Right atrium auricular region (tissue), 2 donors: Measurements from ENCODE around the gene ADAMTS16. TPM values are rescaled to one million over a fixed set of nuclear protein-coding genes. Genes with fewer than 3 reads are reported as not detected.

ENCODE experiments used
- DNase-seq: peaks from one replicate; pipeline ENCODE4 v3.0.0-alpha.2; 2019; ENCODE audit warnings: low spot score
- H3K27ac ChIP-seq, 2 donors: fragments of 200-600 bp; sonication (generic); 1 replicate in 1 of 2; 2 replicates in 1 of 2; pipeline ENCODE4 v1.5.1; 2016 to 2019
- H3K27me3 ChIP-seq, 2 donors: fragments of 200-600 bp; sonication (generic); one replicate each; pipeline versions ENCODE4 v1.5.1 to v1.6.0; 2017 to 2019
- H3K36me3 ChIP-seq: fragments of 200-600 bp; sonication (generic); one replicate; pipeline ENCODE4 v1.5.1; 2016
- H3K4me1 ChIP-seq, 2 donors: fragments of 200-600 bp; sonication (generic); one replicate each; pipeline versions ENCODE4 v1.5.1 to v1.6.0; 2017 to 2019
- H3K4me3 ChIP-seq, 2 donors: fragments of 200-600 bp; sonication (generic); 1 replicate in 1 of 2; 2 replicates in 1 of 2; pipeline ENCODE4 v1.5.1; 2017 to 2019; ENCODE audit warnings: mild to moderate bottlenecking in 1 of 2, moderate library complexity in 1 of 2
- H3K9me3 ChIP-seq, 2 donors: fragments of 200-600 bp; sonication (generic); one replicate each; pipeline ENCODE4 v1.5.1; 2019
- CTCF ChIP-seq, 2 donors: fragments of 200-600 bp; sonication (generic); IDR thresholded peaks; one replicate each; pipeline ENCODE4 v1.5.1; 2019; ENCODE audit warnings: antibody characterized with exemption in 2 of 2
- total RNA-seq, 2 donors: library from RNA; depleted of rRNA; stranded (reverse); fragments of >200 nt; gene quantifications; one replicate each; pipeline ENCODE4 v1.1.0, GENCODE V29; 2016

Gene ADAMTS16
- total RNA-seq, 2 donors from 2014 or later, result not detected

DNA sequence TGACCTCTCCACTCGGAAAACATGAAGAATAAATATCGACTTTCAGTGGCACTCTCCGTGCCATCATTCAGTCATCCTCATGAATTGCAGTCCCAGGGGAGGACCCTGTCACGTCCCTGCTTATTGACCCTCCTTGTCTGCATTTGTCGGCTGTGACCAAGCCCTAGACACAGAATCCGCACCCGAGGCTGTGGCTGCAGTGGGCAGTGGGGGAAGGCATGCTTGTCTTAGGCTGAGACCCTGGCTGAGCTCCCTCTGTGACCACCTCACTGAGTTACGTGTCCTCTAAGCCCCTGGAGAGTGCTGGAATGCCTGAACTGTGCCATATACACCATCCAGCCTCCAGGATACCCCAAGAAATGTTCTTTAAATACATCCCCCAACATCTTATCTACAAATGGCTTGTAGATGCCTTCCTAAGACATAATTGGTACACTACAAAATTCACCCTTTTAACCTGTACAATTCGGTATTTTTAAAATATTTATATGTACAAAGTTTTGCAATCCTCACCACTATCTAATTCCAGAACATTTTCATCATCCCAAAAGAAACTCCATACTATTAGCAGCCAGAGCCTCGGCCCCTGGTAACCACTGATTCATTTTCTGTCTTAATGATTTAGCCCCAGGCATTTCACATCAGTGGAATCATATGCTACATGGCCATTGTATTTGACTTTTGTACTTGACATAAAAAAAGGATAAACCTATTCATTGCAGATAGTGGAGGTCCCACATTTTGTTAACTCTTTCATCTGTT, 201.6 kb downstream of the ADAMTS16 start:
- H3K36me3 ChIP-seq, result no peaks in the 10 kb centered on the region
- no peaks in the 10 kb centered on the region for H3K27me3 ChIP-seq
- no peak for DNase-seq
- no peak for TF ChIP-seq CTCF (IDR thresholded peaks at IDR 0.05)
- peaks cover 0 to 11% of the 10 kb centered on the region in 2 donors for H3K4me1 ChIP-seq
- no peak overlapping the region for H3K27ac ChIP-seq
- H3K9me3 ChIP-seq, result no peaks in the 10 kb centered on the region
- H3K4me3 ChIP-seq, result no peak overlapping the region

- Histone ChIP-seq H3K27me3 (no peaks in the 10 kb centered on the region), H3K4me3 (no peak overlapping the region), H3K9me3 (no peaks in the 10 kb centered on the region), H3K4me1 (peaks cover 0 to 11% of the 10 kb centered on the region in 2 donors), H3K27ac (no peak overlapping the region), H3K36me3 (no peaks in the 10 kb centered on the region)
- no peak for DNase-seq
- TF ChIP-seq CTCF (IDR thresholded peaks at IDR 0.05), result no peak
Measured at GRCh38 chr5:5342784-5343183, 202.7 kb downstream of the ADAMTS16 start.

GRCh38 chr5:5343568-5343967, 203.4 kb downstream of the ADAMTS16 start:
- TF ChIP-seq CTCF (IDR thresholded peaks at IDR 0.05), result no peak
- Histone ChIP-seq H3K27ac (no peak overlapping the region), H3K4me3 (no peak overlapping the region), H3K27me3 (no peaks in the 10 kb centered on the region), H3K9me3 (no peaks in the 10 kb centered on the region), H3K4me1 (peaks cover 0 to 11% of the 10 kb centered on the region in 2 donors), H3K36me3 (no peaks in the 10 kb centered on the region)
- DNase-seq, result no peak

DNA sequence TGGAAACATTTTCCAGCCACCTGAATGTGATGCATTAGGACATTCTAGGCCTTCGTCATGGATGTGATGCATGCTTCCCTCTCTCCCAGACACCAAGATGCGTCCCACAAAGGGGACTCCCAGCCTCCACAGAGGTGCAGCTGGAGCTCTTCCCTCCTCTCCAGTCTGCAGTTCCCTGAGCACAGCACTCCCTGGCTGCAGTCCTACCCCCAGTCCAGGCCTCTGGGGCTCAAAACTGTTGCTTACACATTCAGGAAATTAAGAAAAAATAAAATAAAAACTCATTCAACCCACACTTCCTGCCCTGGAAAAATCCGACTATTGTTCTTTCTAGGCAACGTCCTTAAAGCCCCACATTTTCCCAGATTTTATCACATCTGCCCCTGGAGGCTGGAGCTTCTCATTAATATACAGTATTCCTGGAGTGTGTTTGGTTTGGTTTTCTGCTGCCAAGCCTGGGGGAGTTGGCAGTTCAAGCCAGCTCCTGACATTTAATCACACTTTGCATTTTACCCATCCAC, 204.0 kb downstream of the ADAMTS16 start:
- Histone ChIP-seq H3K9me3 (no peaks in the 10 kb centered on the region), H3K36me3 (no peaks in the 10 kb centered on the region), H3K27ac (no peak overlapping the region), H3K4me3 (no peak overlapping the region), H3K27me3 (no peaks in the 10 kb centered on the region), H3K4me1 (peaks cover 0 to 11% of the 10 kb centered on the region in 2 donors)
- TF ChIP-seq CTCF (IDR thresholded peaks at IDR 0.05), result no peak
- no peak for DNase-seq

GRCh38 chr5:5344606-5345005, 204.5 kb downstream of the ADAMTS16 start:
- no peaks in the 10 kb centered on the region for H3K27me3 ChIP-seq
- no peaks in the 10 kb centered on the region for H3K36me3 ChIP-seq
- DNase-seq, result no peak
- TF ChIP-seq CTCF (IDR thresholded peaks at IDR 0.05), result no peak
- no peaks in the 10 kb centered on the region for H3K9me3 ChIP-seq
- no peak overlapping the region for H3K4me3 ChIP-seq
- H3K4me1 ChIP-seq, result peaks cover 0 to 11% of the 10 kb centered on the region in 2 donors
- H3K27ac ChIP-seq, result no peak overlapping the region
